ENCODE results near the gene SLC9A5. TPM values are rescaled to one million over a fixed set of nuclear protein-coding genes. Genes with fewer than 3 reads are reported as not detected.

SLC9A5 gene
- total RNA-seq, 1 experiment from 2014 or later, result 5.2 TPM

GRCh38 chr16:67238278-67238575 lies 10.6 kb upstream of the SLC9A5 start:
- CTCF ChIA-PET, result interaction anchor here (0.6 kb wide), 2 partner anchors 9 to 26 kb away, joined by 5 read pairs; no protein-coding TSS in a partner anchor
- POLR2A ChIA-PET (ENCODE audit: unreplicated experiment), result interaction anchor here (1.2 kb wide), 1 partner anchor 12 kb away, joined by 4 read pairs; the partner anchor contains the start of gene TMEM208

GRCh38 chr16:67238806-67239470 lies 9.8 kb upstream of the SLC9A5 start:
- no peak overlapping the region for H2AFZ ChIP-seq
- H3K27ac ChIP-seq, result no peak overlapping the region
- H3K79me2 ChIP-seq (ENCODE audit: low read depth), result peaks cover 43% of the 10 kb centered on the region

More at GRCh38 chr16:67238278-67238575, 10.6 kb upstream of the SLC9A5 start:
- peaks cover 36% of the 10 kb centered on the region for H3K79me2 ChIP-seq (ENCODE audit: low read depth)
- H3K4me1 ChIP-seq (replicated peaks; ENCODE audit: insufficient read depth), result peaks cover 37% of the 10 kb centered on the region
- peaks cover 65% of the 10 kb centered on the region for H3F3A ChIP-seq (ENCODE audit: insufficient read depth, low read depth)
- intact Hi-C loops (cut with micrococcal nuclease; ENCODE audit: unreplicated experiment), result no loop called here
- H3K9me2 ChIP-seq (ENCODE audit: insufficient read depth), result no peaks in the 10 kb centered on the region
- no peak for DNase-seq
- H3K36me3 ChIP-seq (ENCODE audit: low read depth), result peaks cover 11% of the 10 kb centered on the region
- no peak overlapping the region for H3K4me2 ChIP-seq
- no peaks in the 10 kb centered on the region for H3K9me3 ChIP-seq (ENCODE audit: insufficient read depth, low read depth)
- no peak overlapping the region for H2AFZ ChIP-seq
- TF ChIP-seq CTCF (conservative IDR thresholded peaks at IDR 0.05) (no peak), EZH2 (IDR thresholded peaks at IDR 0.05; ENCODE audit: low read depth) (no peak)
- H3K4me3 ChIP-seq, result no peak overlapping the region
- BruUV-seq (replicated peaks), result no TSS peak
- H3K27me3 ChIP-seq (ENCODE audit: insufficient read depth, low read depth), result no peaks in the 10 kb centered on the region
- no peaks in the 10 kb centered on the region for H4K20me1 ChIP-seq (ENCODE audit: insufficient read depth)
- no peak overlapping the region for H3K27ac ChIP-seq

GRCh38 chr16:67240506-67240905 lies 8.3 kb upstream of the SLC9A5 start:
- Histone ChIP-seq H3K9me3 (ENCODE audit: insufficient read depth, low read depth) (no peaks in the 10 kb centered on the region), H3K79me2 (ENCODE audit: low read depth) (peaks cover 57% of the 10 kb centered on the region), H2AFZ (no peak overlapping the region), H3K4me2 (peak overlapping the region; percentile 65), H3K4me3 (no peak overlapping the region), H3F3A (ENCODE audit: insufficient read depth, low read depth) (peaks cover 83% of the 10 kb centered on the region), H3K27ac (peak overlapping the region; percentile 84), H3K36me3 (ENCODE audit: low read depth) (peaks cover 11% of the 10 kb centered on the region; the same call in 1 of the 2 replicates), H3K9me2 (ENCODE audit: insufficient read depth) (no peaks in the 10 kb centered on the region), H3K27me3 (ENCODE audit: insufficient read depth, low read depth) (no peaks in the 10 kb centered on the region), H3K4me1 (replicated peaks; ENCODE audit: insufficient read depth) (peaks cover 60% of the 10 kb centered on the region), H4K20me1 (ENCODE audit: insufficient read depth) (no peaks in the 10 kb centered on the region)
- BruUV-seq (replicated peaks), result no TSS peak
- ChIA-PET CTCF (interaction anchor here (0.6 to 1.2 kb wide), 2 partner anchors 98 to 188 kb away, joined by 3 to 4 read pairs; no protein-coding TSS in a partner anchor), POLR2A (ENCODE audit: unreplicated experiment) (interaction anchor here (0.6 kb wide), 2 partner anchors 27 to 70 kb away, joined by 5 to 12 read pairs; no protein-coding TSS in a partner anchor)
- no peak for DNase-seq
- TF ChIP-seq CTCF (conservative IDR thresholded peaks at IDR 0.05), result no peak
- no peak for TF ChIP-seq EZH2 (IDR thresholded peaks at IDR 0.05; ENCODE audit: low read depth)
- intact Hi-C loops (cut with micrococcal nuclease; ENCODE audit: unreplicated experiment), result loop anchor here (10.0 kb wide), 1 partner anchor 994 kb away; the partner anchor contains the start of gene ESRP2

More at GRCh38 chr16:67238806-67239470, 9.8 kb upstream of the SLC9A5 start:
- H3K36me3 ChIP-seq (ENCODE audit: low read depth), result peaks cover 11% of the 10 kb centered on the region; the same call in 1 of the 2 replicates
- BruUV-seq (replicated peaks), result no TSS peak
- H3F3A ChIP-seq (ENCODE audit: insufficient read depth, low read depth), result peaks cover 68% of the 10 kb centered on the region
- no peak for DNase-seq
- no peaks in the 10 kb centered on the region for H3K9me2 ChIP-seq (ENCODE audit: insufficient read depth)
- intact Hi-C loops (cut with micrococcal nuclease; ENCODE audit: unreplicated experiment), result no loop called here
- no peaks in the 10 kb centered on the region for H3K9me3 ChIP-seq (ENCODE audit: insufficient read depth, low read depth)
- CTCF ChIA-PET, result interaction anchor here (0.6 kb wide), 1 partner anchor 26 kb away, joined by 5 read pairs; no protein-coding TSS in a partner anchor
- no peak for TF ChIP-seq CTCF (conservative IDR thresholded peaks at IDR 0.05)
- no peak for TF ChIP-seq EZH2 (IDR thresholded peaks at IDR 0.05; ENCODE audit: low read depth)
- POLR2A ChIA-PET (ENCODE audit: unreplicated experiment), result interaction anchor here (1.2 kb wide), 1 partner anchor 12 kb away, joined by 4 read pairs; the partner anchor contains the start of gene TMEM208
- no peaks in the 10 kb centered on the region for H3K27me3 ChIP-seq (ENCODE audit: insufficient read depth, low read depth)
- peaks cover 44% of the 10 kb centered on the region for H3K4me1 ChIP-seq (replicated peaks; ENCODE audit: insufficient read depth)
- H4K20me1 ChIP-seq (ENCODE audit: insufficient read depth), result no peaks in the 10 kb centered on the region
- no peak overlapping the region for H3K4me2 ChIP-seq
- H3K4me3 ChIP-seq, result no peak overlapping the region
